HG03442 (cell line): ENCODE results near the gene ZNF516.

Experiments used
- ATAC-seq: cut with Tn5 transposase; IDR thresholded peaks from one replicate; pipeline ENCODE4 v1.9.1; 2021; ENCODE audit warnings: mild to moderate bottlenecking, moderate library complexity; ENCODE audit not compliant: unreplicated experiment

Gene ZNF516

GRCh38 chr18:76402026-76402990 lies 92.7 kb downstream of the ZNF516 start:
- no peak for ATAC-seq

GRCh38 chr18:76401498-76401897 lies 93.5 kb downstream of the ZNF516 start:
- no peak for ATAC-seq

GRCh38 chr18:76399613-76400391 lies 95.2 kb downstream of the ZNF516 start:
- ATAC-seq = no peak

- peak; percentile 96 for ATAC-seq
Measured at GRCh38 chr18:76398896-76399612, 96.0 kb downstream of the ZNF516 start.

GRCh38 chr18:76398295-76398694 lies 96.7 kb downstream of the ZNF516 start:
- no peak for ATAC-seq

GRCh38 chr18:76397631-76398030 lies 97.4 kb downstream of the ZNF516 start:
- ATAC-seq = no peak

- no peak for ATAC-seq
Measured at GRCh38 chr18:76396792-76397191, 98.2 kb downstream of the ZNF516 start.

GRCh38 chr18:76395609-76396008 lies 99.4 kb downstream of the ZNF516 start:
- no peak for ATAC-seq

- ATAC-seq = no peak
Measured at GRCh38 chr18:76394780-76395476, 100.1 kb downstream of the ZNF516 start.

- no peak for ATAC-seq
Measured at GRCh38 chr18:76392349-76392748, 102.7 kb downstream of the ZNF516 start.

- ATAC-seq = no peak
Measured at GRCh38 chr18:76391746-76392145, 103.3 kb downstream of the ZNF516 start.

GRCh38 chr18:76391038-76391437 lies 104.0 kb downstream of the ZNF516 start:
- ATAC-seq = no peak

GRCh38 chr18:76390452-76391035 lies 104.5 kb downstream of the ZNF516 start:
- ATAC-seq = no peak

- no peak for ATAC-seq
Measured at GRCh38 chr18:76389716-76390115, 105.3 kb downstream of the ZNF516 start.

- ATAC-seq = no peak
Measured at GRCh38 chr18:76388891-76389423, 106.1 kb downstream of the ZNF516 start.

GRCh38 chr18:76388261-76388660 lies 106.8 kb downstream of the ZNF516 start:
- ATAC-seq = no peak

- no peak for ATAC-seq
Measured at GRCh38 chr18:76387608-76388007, 107.4 kb downstream of the ZNF516 start.

GRCh38 chr18:76386886-76387285 lies 108.2 kb downstream of the ZNF516 start:
- no peak for ATAC-seq

- ATAC-seq = no peak
Measured at GRCh38 chr18:76386071-76386470, 109.0 kb downstream of the ZNF516 start.

GRCh38 chr18:76385681-76385975 lies 109.4 kb downstream of the ZNF516 start:
- no peak for ATAC-seq
